AG20443 (cell line): ENCODE measurements around the gene ZBTB48.
"Not testable (repeated sequence)": the region's sequence is repeated elsewhere in the genome, so short reads cannot be mapped to it uniquely, and the experiment has no call there.

Source experiments
- DNase-seq: peaks from one replicate; pipeline ENCODE4 v3.0.0; 2012; ENCODE audit warnings: low spot score, mixed read lengths

Gene ZBTB48

GRCh38 chr1:6591222-6591621 is 11.4 kb downstream of the ZBTB48 start:
- no peak for DNase-seq

DNA sequence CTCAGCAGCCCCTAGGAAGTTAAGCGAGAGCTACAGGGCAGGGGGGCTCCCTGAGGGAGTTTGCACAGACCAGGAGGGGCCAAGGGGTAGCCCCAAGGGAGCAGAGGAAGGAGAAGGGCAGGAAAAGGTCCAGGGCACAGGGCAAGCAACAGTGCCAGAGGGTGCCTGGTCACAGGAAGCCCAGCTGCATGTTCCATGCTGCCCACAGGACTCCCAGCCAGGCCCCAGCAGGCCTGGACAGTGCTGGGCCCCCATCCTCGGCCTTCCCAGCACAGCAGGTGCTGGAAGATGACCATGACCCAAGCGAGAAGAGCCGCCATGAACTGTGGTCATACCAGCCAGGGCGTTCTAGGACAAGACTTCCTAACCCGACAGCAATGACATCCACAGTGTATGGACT is 11.8 kb downstream of the ZBTB48 start:
- no peak for DNase-seq

DNA sequence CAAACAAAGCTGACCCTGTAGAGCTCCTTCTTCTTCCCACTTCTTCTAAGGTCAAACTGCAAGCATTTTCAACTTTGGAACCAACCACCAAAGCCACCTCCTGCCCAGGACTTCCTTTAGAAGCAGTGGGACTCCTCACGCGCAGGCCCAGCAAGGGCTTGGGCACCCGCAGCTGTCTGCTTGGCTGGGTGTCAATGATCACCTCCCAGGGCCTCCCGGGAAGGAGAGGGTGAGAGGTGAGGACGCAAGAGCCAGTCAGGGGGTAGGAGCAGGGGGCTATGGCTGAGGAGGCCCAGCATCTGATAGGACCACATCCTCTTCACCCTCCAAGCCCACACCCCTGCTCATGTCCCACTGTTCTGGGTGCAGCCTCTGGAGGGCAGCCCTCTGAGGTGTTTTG is 12.6 kb downstream of the ZBTB48 start:
- no peak for DNase-seq

DNA sequence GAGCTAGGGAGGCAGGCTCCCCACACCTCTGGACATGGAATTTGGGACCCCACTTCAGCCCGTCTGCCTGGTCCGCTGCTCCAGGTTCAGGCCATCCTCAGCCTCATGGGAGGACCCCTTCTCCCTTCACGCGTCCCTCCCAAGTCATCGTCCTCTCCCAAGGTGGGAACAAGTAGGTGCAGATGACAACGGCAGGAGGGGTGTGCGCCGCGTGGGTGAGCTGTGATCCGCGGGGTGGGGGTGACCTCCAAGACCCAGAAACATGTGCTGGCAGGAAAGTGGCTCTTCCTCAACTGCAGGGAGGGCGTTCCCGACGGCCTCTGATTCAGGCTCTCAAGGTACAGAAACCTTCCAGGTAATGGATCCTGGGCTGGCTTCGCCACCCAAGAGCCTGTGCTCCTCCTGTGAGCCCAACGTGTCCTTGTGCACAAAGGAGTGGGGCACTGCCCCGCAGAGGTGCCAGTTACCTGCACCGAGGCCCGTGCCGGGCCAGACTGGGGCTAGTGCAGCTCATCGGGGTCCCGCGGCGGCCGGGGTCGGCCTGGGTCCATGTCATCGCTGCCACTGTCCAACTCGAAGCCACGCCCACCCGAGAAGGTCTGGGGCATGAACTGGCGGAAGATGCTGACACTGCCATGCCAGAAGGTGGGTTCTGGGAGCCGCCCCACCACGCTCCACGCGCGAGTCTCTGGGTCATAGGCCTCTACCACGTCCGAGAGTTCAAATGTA is 13.2 kb downstream of the ZBTB48 start:
- DNase-seq: no peak

- DNase-seq: no peak
These were observed 14.0 kb downstream of the ZBTB48 start for GRCh38 chr1:6593810-6594209.

DNA sequence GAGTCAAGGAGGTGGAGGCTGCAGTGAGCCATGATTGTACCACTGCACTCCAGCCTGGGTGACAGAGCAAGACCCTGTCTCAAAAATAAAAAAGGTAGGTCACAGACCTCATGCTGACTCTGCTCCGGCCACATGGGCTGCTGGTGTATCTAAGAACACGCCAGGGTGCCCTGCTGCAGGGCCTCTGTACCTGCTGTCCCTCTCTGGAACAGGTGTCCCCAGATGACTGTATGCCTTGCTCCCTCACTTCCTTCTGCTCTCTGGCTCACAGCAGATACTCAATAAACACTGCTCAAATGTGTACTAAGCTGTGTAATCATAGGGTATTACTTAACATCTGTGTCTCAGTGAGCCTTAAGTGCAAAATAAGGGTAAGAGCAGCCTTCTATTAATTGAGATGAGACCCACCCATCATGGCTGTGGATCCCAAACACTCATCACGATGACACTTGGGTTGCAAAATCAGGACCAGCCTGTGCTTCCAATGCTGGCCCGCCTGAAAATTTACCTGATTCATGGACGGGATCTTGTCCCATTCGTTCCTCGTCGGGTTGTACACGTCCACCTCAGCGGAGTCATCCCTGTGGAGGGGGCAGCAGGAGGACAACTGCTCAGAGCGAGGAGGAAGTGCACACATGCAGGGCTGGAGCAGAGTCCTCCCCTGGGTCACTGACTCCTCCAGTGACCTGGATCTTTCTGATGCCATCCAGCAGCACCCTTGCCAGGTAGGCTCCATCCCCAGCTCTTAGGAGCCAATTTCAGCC is 15.4 kb downstream of the ZBTB48 start:
- no peak for DNase-seq

GRCh38 chr1:6596351-6596750 is 16.6 kb downstream of the ZBTB48 start:
- no peak for DNase-seq

- no peak for DNase-seq
These were observed 17.3 kb downstream of the ZBTB48 start for GRCh38 chr1:6596886-6597776.

DNA sequence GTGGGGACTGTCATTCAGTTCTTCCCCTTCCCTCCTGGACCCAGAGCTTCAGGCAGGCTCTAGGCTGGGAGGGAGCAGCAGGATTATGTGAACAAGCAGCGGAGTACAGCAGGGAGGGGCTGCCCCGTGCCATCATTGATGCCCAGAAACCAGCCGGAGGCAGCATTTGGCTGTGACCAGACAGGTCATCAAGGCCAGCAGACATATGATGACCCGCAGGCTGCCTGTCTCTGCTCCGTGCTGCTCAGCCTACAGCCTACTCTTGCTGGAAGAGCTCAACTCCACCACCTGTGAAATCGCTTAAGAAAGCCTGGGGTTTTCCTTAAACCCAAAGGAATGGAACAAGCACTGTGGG is 18.0 kb downstream of the ZBTB48 start:
- no peak for DNase-seq

GRCh38 chr1:6599141-6599975 is 19.6 kb downstream of the ZBTB48 start:
- no peak for DNase-seq

- DNase-seq: not testable (repeated sequence)
These were observed 20.2 kb downstream of the ZBTB48 start for GRCh38 chr1:6599991-6600390.

DNA sequence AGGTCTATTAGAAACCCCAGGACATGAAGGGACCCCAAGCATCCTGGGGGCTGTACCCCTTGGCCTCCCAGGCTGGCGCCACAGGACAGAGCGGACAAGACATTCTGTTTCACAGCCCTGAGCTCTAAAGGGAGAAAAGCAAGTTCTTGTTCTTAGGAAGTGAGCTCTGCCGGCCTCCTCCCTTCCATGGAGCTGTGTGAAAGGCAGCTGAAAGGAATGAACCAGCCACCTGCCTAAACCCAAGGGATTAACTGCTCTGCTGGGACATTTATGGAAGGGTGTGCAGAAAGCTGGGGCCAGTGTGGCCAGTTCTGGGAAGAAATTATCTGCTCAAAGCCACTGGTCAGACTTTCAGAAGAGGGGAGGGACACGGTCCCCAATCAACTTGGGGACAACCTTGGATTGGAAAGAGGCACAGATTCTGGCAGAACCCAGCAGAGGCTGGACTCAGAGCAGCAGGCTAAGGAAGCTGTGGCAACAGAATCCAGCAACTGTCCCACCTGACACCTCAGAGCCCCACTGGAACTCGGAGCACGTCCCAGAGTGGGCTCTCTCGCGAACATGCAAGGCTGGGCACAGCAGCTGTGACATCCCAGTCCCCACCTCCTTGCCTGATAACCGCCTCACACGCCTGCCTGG is 20.7 kb downstream of the ZBTB48 start:
- DNase-seq: no peak

DNA sequence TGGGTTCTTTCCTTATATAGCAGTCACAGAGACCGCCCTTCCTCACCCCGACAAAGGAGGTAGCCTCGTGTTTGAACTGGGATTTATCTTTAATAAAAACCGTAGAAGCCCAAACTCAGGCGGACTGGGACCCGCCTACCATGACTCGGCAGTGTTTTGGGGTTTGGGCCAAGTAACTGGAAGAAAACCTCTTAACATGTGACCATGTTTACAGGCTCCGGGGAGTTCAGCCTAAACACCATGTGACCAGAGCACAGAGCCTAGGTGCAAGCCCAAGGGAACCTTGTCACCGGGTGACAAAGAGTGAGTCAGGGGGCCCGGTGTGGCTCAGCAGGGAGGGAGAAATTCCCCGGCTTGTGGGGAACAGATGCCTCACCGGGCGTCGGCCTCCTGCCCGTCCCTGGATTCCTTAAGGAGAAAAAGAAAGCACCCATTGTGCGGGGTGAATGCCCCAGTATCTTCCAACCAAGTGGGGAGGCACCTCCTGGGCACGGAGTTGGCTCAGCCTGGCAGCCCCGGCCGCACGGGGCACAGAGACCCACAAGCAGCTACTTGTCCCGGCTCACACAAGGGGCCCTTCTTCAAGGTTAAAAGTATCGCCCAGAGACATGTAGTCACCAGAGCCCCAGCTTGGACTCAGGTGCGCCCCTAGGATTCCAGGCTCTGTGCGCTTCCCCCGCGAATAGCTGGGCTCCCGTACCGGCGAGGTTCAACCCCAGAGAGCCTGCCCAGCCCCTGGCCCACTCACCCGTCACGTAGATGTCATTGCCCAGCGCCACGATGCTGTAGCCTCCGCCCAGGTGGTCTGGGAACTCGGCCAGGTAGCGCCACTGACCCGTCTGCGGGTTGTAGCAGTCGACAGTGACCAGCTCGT is 21.5 kb downstream of the ZBTB48 start:
- DNase-seq: peak; percentile 86

GRCh38 chr1:6601923-6602668 is 22.3 kb downstream of the ZBTB48 start:
- no peak for DNase-seq

- peak; percentile 95 for DNase-seq
These were observed 23.0 kb downstream of the ZBTB48 start, which contains the start of gene KLHL21 for GRCh38 chr1:6602669-6603237. Gene KLHL21, minus strand, starts transcription at chr1:6602869. Its CDS starts 52 bp downstream, at chr1:6602817.

DNA sequence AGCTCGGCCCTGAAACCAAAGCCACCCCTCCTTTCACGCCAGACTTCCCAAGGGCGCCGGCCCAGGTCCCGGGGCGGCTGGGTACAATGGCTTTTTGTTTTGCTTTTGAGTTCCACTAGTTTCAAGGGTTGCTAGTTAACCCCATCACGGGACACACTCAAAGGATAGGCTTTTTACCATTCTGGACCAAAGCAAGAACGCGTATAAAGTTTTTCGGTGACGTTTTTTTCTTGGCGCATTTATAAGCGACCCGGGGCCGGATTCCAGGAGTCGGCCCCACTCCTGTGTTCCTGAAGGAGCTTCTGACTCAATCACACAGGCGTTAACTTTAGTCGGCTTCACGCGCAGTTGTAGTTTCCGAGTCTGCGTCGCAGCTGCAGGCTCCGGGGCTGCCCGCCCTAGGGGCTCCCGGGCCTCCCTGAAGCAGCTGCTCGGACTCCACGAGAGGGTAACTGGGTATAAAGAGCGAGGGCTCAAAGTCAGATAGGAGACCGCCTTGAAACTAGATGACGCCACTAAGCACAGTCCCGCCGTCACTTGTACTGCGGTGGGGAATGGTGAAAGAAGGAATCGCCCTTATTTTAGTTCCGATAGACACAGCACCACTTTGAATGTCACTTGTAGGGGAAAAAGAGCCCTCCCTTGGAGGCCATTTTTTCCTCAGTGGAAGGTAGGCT is 23.6 kb downstream of the ZBTB48 start:
- peak; percentile 62 for DNase-seq

- DNase-seq: peak; percentile 76
These were observed 24.2 kb downstream of the ZBTB48 start for GRCh38 chr1:6603915-6604558.
